ENCODE measurements around the gene ZIC4.

DNA sequence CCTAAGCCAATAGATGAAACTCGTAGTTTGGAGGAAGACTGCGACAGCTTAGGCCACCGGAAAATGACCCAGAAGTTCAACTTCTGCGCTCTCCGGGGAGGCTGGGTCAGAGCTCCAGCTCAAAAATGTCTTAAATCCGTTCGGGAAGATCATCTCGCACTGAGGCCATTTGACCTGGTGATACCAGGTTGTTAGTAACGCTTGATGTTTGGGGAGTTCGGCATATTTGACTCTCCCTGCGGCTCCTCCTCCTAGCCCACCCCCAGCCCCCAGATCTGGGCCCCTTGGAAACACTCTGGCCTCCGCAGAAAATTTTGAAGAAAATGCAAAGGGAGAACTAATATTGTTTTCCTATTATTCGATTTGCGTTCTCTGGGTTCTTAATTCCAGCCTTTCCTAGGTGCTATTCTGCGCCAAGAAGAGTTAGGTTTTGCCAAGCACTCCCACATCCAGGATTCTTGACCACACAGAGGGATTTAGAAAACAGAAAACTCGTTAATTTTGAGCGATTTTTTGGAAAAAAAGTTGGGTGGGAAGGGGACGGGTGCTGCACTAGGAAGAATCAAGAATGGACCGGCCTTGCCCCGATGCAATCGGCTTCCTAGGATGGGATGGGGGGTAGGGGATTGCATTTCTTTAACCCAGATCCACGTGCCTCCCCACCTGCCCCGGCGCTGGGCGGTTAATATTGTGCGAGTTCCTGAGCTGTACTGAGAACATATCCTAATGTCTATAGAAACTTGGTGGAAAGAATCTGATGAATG lies 50.0 kb downstream of the ZIC4 start:
- TF ChIP-seq, protein P1, sequence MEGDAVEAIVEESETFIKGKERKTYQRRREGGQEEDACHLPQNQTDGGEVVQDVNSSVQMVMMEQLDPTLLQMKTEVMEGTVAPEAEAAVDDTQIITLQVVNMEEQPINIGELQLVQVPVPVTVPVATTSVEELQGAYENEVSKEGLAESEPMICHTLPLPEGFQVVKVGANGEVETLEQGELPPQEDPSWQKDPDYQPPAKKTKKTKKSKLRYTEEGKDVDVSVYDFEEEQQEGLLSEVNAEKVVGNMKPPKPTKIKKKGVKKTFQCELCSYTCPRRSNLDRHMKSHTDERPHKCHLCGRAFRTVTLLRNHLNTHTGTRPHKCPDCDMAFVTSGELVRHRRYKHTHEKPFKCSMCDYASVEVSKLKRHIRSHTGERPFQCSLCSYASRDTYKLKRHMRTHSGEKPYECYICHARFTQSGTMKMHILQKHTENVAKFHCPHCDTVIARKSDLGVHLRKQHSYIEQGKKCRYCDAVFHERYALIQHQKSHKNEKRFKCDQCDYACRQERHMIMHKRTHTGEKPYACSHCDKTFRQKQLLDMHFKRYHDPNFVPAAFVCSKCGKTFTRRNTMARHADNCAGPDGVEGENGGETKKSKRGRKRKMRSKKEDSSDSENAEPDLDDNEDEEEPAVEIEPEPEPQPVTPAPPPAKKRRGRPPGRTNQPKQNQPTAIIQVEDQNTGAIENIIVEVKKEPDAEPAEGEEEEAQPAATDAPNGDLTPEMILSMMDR (IDR thresholded peaks at IDR 0.05 in 2 of 3, conservative IDR thresholded peaks at IDR 0.05 in 1 of 3; ENCODE audit: control insufficient read depth in 2 of 3, extremely low read depth in 1 of 3, insufficient read depth in 1 of 3, low read depth in 3 of 3, low read length in 3 of 3), result no peak
- TF ChIP-seq EZH2 (IDR thresholded peaks at IDR 0.05; ENCODE audit: borderline replicate concordance, control insufficient read depth, low read depth, low read length) (no peak), SP1 (IDR thresholded peaks at IDR 0.05; ENCODE audit: low read depth, low read length) (no peak), KLF5 (IDR thresholded peaks at IDR 0.05; ENCODE audit: partially characterized antibody) (no peak), HDAC2 (IDR thresholded peaks at IDR 0.05) (no peak)
- TF ChIP-seq, protein P2, sequence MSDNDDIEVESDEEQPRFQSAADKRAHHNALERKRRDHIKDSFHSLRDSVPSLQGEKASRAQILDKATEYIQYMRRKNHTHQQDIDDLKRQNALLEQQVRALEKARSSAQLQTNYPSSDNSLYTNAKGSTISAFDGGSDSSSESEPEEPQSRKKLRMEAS (IDR thresholded peaks at IDR 0.05; ENCODE audit: low read depth, low read length), result no peak
- TF ChIP-seq, protein P3, sequence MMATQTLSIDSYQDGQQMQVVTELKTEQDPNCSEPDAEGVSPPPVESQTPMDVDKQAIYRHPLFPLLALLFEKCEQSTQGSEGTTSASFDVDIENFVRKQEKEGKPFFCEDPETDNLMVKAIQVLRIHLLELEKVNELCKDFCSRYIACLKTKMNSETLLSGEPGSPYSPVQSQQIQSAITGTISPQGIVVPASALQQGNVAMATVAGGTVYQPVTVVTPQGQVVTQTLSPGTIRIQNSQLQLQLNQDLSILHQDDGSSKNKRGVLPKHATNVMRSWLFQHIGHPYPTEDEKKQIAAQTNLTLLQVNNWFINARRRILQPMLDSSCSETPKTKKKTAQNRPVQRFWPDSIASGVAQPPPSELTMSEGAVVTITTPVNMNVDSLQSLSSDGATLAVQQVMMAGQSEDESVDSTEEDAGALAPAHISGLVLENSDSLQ (IDR thresholded peaks at IDR 0.05), result no peak

Measured in GM12878 (cell line).